Stimulated activated naive CD8-positive, alpha-beta T cell treated with anti-CD3 and anti-CD28 coated beads, Interleukin-15, Interleukin-2, amounts not matched to agents 100 ng/mL and 50 ng/mL, for 24 hours (primary cell): ENCODE data around the gene ANO9.
A peak's percentile ranks its signal among the peaks of the same experiment; 100 is the strongest.

ENCODE experiments used
- H3K27ac Mint-ChIP-seq: one replicate; pipeline ENCODE4 v1.8.0; 2021; ENCODE audit warnings: mild to moderate bottlenecking, mixed read lengths
- H3K27me3 Mint-ChIP-seq: one replicate; pipeline ENCODE4 v1.8.0; 2021; ENCODE audit warnings: mixed read lengths
- H3K36me3 Mint-ChIP-seq: one replicate; pipeline ENCODE4 v1.8.0; 2021; ENCODE audit warnings: low read depth, mixed read lengths
- H3K4me1 Mint-ChIP-seq: one replicate; pipeline ENCODE4 v1.8.0; 2021; ENCODE audit warnings: low read depth, mixed read lengths
- H3K4me3 Mint-ChIP-seq: one replicate; pipeline ENCODE4 v1.8.0; 2021; ENCODE audit warnings: mild to moderate bottlenecking, mixed read lengths
- H3K9me3 Mint-ChIP-seq: one replicate; pipeline ENCODE4 v1.8.0; 2021; ENCODE audit warnings: mixed read lengths

Gene ANO9

GRCh38 chr11:441418-442274, at the start of gene ANO9:
ANO9 (minus strand) TSS chr11:442011; CDS start chr11:441926, 85 bp downstream.
- H3K27me3 Mint-ChIP-seq: no peaks in the 10 kb centered on the region
- H3K27ac Mint-ChIP-seq: no peak within 1 kb of the TSS

GRCh38 chr11:491358-491757, 49.5 kb upstream of the ANO9 start:
- no peaks in the 10 kb centered on the region for H3K4me1 Mint-ChIP-seq
- no peak overlapping the region for H3K27ac Mint-ChIP-seq
- H3K27me3 Mint-ChIP-seq: no peaks in the 10 kb centered on the region
- H3K9me3 Mint-ChIP-seq: no peaks in the 10 kb centered on the region
- H3K36me3 Mint-ChIP-seq: peaks cover 16% of the 10 kb centered on the region
- no peak overlapping the region for H3K4me3 Mint-ChIP-seq

More at GRCh38 chr11:441418-442274, at the start of gene ANO9:
- Mint-ChIP-seq H3K36me3 (no peaks in the 10 kb centered on the region), H3K9me3 (no peaks in the 10 kb centered on the region), H3K4me3 (peak within 1 kb of the TSS; percentile 70), H3K4me1 (peaks cover 25% of the 10 kb centered on the region)

GRCh38 chr11:490930-491260, 49.1 kb upstream of the ANO9 start:
- Mint-ChIP-seq H3K36me3 (peaks cover 14% of the 10 kb centered on the region), H3K9me3 (no peaks in the 10 kb centered on the region), H3K4me3 (no peak overlapping the region), H3K4me1 (no peaks in the 10 kb centered on the region), H3K27me3 (no peaks in the 10 kb centered on the region), H3K27ac (no peak overlapping the region)

GRCh38 chr11:490186-490929, 48.5 kb upstream of the ANO9 start:
- Mint-ChIP-seq H3K4me3 (no peak overlapping the region), H3K27ac (no peak overlapping the region), H3K36me3 (peaks cover 10% of the 10 kb centered on the region), H3K9me3 (no peaks in the 10 kb centered on the region), H3K4me1 (no peaks in the 10 kb centered on the region), H3K27me3 (no peaks in the 10 kb centered on the region)

- H3K4me1 Mint-ChIP-seq: no peaks in the 10 kb centered on the region
- no peak overlapping the region for H3K4me3 Mint-ChIP-seq
- no peaks in the 10 kb centered on the region for H3K27me3 Mint-ChIP-seq
- H3K36me3 Mint-ChIP-seq: peaks cover 5% of the 10 kb centered on the region
- no peaks in the 10 kb centered on the region for H3K9me3 Mint-ChIP-seq
- no peak overlapping the region for H3K27ac Mint-ChIP-seq
These were observed 47.9 kb upstream of the ANO9 start for GRCh38 chr11:489610-490185.

- Mint-ChIP-seq H3K27ac (no peak overlapping the region), H3K36me3 (peaks cover 5% of the 10 kb centered on the region), H3K9me3 (no peaks in the 10 kb centered on the region), H3K27me3 (no peaks in the 10 kb centered on the region), H3K4me1 (no peaks in the 10 kb centered on the region), H3K4me3 (no peak overlapping the region)
These were observed 47.2 kb upstream of the ANO9 start for GRCh38 chr11:488992-489391.

GRCh38 chr11:488579-488978, 46.8 kb upstream of the ANO9 start:
- no peak overlapping the region for H3K27ac Mint-ChIP-seq
- peaks cover 5% of the 10 kb centered on the region for H3K36me3 Mint-ChIP-seq
- no peaks in the 10 kb centered on the region for H3K27me3 Mint-ChIP-seq
- no peak overlapping the region for H3K4me3 Mint-ChIP-seq
- no peaks in the 10 kb centered on the region for H3K9me3 Mint-ChIP-seq
- H3K4me1 Mint-ChIP-seq: no peaks in the 10 kb centered on the region

GRCh38 chr11:488062-488461, 46.3 kb upstream of the ANO9 start:
- Mint-ChIP-seq H3K4me1 (no peaks in the 10 kb centered on the region), H3K9me3 (no peaks in the 10 kb centered on the region), H3K36me3 (peaks cover 5% of the 10 kb centered on the region), H3K27me3 (no peaks in the 10 kb centered on the region), H3K4me3 (no peak overlapping the region), H3K27ac (no peak overlapping the region)

GRCh38 chr11:487571-488021, 45.8 kb upstream of the ANO9 start:
- H3K4me1 Mint-ChIP-seq: no peaks in the 10 kb centered on the region
- H3K27ac Mint-ChIP-seq: no peak overlapping the region
- no peaks in the 10 kb centered on the region for H3K9me3 Mint-ChIP-seq
- H3K4me3 Mint-ChIP-seq: no peak overlapping the region
- no peaks in the 10 kb centered on the region for H3K27me3 Mint-ChIP-seq
- H3K36me3 Mint-ChIP-seq: peaks cover 5% of the 10 kb centered on the region

- Mint-ChIP-seq H3K36me3 (no peaks in the 10 kb centered on the region), H3K27me3 (no peaks in the 10 kb centered on the region), H3K4me3 (no peak overlapping the region), H3K27ac (no peak overlapping the region), H3K9me3 (no peaks in the 10 kb centered on the region), H3K4me1 (no peaks in the 10 kb centered on the region)
These were observed 44.4 kb upstream of the ANO9 start for GRCh38 chr11:486189-486588.

- H3K4me1 Mint-ChIP-seq: no peaks in the 10 kb centered on the region
- no peaks in the 10 kb centered on the region for H3K9me3 Mint-ChIP-seq
- no peak overlapping the region for H3K4me3 Mint-ChIP-seq
- H3K27ac Mint-ChIP-seq: no peak overlapping the region
- H3K27me3 Mint-ChIP-seq: no peaks in the 10 kb centered on the region
- H3K36me3 Mint-ChIP-seq: no peaks in the 10 kb centered on the region
These were observed 42.8 kb upstream of the ANO9 start for GRCh38 chr11:484616-485015.

- H3K4me3 Mint-ChIP-seq: no peak overlapping the region
- no peaks in the 10 kb centered on the region for H3K9me3 Mint-ChIP-seq
- H3K27ac Mint-ChIP-seq: no peak overlapping the region
- no peaks in the 10 kb centered on the region for H3K27me3 Mint-ChIP-seq
- no peaks in the 10 kb centered on the region for H3K4me1 Mint-ChIP-seq
- no peaks in the 10 kb centered on the region for H3K36me3 Mint-ChIP-seq
These were observed 37.5 kb upstream of the ANO9 start for GRCh38 chr11:479311-479710.

- Mint-ChIP-seq H3K27me3 (no peaks in the 10 kb centered on the region), H3K27ac (no peak overlapping the region), H3K36me3 (no peaks in the 10 kb centered on the region), H3K4me1 (no peaks in the 10 kb centered on the region), H3K4me3 (no peak overlapping the region), H3K9me3 (no peaks in the 10 kb centered on the region)
These were observed 35.4 kb upstream of the ANO9 start for GRCh38 chr11:477052-477715.

GRCh38 chr11:476416-476815, 34.6 kb upstream of the ANO9 start:
- H3K36me3 Mint-ChIP-seq: no peaks in the 10 kb centered on the region
- H3K9me3 Mint-ChIP-seq: no peaks in the 10 kb centered on the region
- no peaks in the 10 kb centered on the region for H3K27me3 Mint-ChIP-seq
- no peaks in the 10 kb centered on the region for H3K4me1 Mint-ChIP-seq
- H3K27ac Mint-ChIP-seq: no peak overlapping the region
- no peak overlapping the region for H3K4me3 Mint-ChIP-seq

GRCh38 chr11:475941-476340, 34.1 kb upstream of the ANO9 start:
- Mint-ChIP-seq H3K4me1 (no peaks in the 10 kb centered on the region), H3K27ac (no peak overlapping the region), H3K4me3 (no peak overlapping the region), H3K27me3 (no peaks in the 10 kb centered on the region), H3K36me3 (no peaks in the 10 kb centered on the region), H3K9me3 (no peaks in the 10 kb centered on the region)
